GM12801 (cell line): ENCODE data around the gene NQO1.

ENCODE experiments used
- CTCF ChIP-seq: IDR thresholded peaks from one replicate; pipeline ENCODE4 v1.5.1; 2011; ENCODE audit warnings: control low read depth; ENCODE audit not compliant: insufficient read length; ENCODE audit errors: extremely low read depth

The NQO1 gene

GRCh38 chr16:69763599-69763942 is 37.2 kb upstream of the NQO1 start:
- no peak for TF ChIP-seq CTCF

- no peak for TF ChIP-seq CTCF
Measured at GRCh38 chr16:69762814-69763598, 36.6 kb upstream of the NQO1 start.

GRCh38 chr16:69761983-69762813 is 35.8 kb upstream of the NQO1 start, which contains the start of gene WWP2:
Gene WWP2 (plus strand): TSS chr16:69762332. CDS start chr16:69787011, 24,679 bp downstream.
- TF ChIP-seq CTCF = no peak

GRCh38 chr16:69756705-69757104 is 30.3 kb upstream of the NQO1 start:
- TF ChIP-seq CTCF = no peak

- TF ChIP-seq CTCF = peak; percentile 77
Measured at GRCh38 chr16:69754469-69755310, 28.3 kb upstream of the NQO1 start, which contains the start of gene NOB1. Gene NOB1 (minus strand): TSS chr16:69754926. CDS start chr16:69754910, 16 bp downstream.

GRCh38 chr16:69754143-69754468 is 27.7 kb upstream of the NQO1 start:
- no peak for TF ChIP-seq CTCF

- TF ChIP-seq CTCF = no peak
Measured at GRCh38 chr16:69748694-69749345, 22.5 kb upstream of the NQO1 start.
